ENCODE measurements around the gene RARB.

Gene RARB

DNA sequence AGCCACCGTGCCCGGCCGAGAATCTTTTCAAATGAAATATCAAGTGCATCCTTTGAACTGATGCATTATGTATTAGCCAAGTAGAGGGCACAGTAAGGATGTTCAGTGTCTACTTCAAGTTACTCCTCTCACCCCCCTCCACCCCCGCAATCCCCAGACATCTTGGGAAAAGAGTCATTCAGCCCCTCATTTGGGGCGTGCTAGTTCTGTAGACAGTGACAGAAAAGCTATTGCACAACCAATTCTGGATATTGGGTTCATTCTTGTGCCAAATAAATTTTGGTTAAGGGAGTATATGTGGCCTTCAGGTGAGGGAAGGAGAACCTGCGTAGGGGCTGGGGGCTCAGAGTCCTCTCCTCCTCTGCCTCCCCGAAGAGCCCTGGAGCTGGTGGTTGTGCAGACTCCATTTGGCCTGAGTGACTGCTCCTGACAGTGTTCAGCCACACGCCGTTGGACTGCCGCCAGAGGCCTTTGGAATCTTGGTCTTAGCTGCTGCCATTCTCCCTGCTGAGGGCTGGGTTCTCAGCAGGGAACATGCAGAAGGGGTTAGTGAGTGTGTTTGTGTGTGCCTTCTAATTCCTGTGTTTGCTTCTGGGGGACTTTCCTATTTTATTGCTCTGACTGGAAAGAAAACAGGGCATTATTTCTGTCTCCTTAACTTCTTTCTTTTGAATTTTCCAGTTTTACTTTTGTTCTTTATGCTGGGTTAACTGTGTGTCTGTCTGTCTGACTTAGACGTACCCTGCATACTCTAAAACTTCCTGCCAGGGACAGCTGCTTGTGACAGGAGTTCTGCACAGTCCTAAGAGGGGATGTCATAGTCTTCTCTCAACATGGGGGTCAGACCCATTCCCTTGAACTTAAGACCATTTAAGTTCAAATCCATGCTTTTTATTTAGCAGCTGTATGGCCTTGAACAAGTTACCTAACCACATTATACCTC lies 21.0 kb downstream of the RARB start:
- no peak for DNase-seq

DNA sequence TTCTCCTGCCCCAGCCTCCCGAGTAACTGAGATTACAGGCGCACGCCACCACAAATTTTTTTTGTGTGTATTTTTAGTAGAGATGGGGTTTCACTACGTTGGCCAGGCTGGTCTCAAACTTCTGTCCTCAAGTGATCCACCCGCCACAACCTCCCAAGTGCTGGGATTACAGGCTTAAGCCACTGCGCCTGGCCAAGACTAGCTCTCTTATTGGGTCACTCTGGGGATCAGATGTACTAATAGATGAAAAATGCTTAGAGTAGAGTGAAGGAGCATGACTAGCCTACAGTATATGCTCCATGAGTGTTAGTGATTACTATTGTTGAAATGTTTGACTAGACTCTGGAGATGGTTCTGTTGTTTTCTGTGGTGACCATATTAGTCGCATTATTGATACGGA lies 21.8 kb downstream of the RARB start:
- DNase-seq: no peak

DNA sequence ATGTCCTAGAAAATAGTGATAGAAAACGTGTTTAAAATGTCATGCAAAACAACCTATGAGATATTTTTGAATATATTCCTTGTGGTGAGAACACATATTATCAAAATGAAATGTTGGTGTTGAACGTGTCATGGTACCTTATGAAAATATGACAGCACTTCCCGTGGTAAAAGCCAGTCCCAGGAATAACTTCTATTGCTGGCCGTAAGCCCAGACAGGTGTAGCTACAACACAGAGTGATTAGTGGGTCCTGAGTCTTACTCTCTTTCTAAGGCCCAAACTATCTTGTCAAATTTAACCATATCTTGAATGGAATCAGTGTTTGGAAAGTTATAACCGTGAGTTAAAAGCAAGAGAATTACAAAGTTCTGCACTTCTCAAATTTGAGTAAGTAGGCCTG lies 24.1 kb downstream of the RARB start:
- DNase-seq: no peak

DNA sequence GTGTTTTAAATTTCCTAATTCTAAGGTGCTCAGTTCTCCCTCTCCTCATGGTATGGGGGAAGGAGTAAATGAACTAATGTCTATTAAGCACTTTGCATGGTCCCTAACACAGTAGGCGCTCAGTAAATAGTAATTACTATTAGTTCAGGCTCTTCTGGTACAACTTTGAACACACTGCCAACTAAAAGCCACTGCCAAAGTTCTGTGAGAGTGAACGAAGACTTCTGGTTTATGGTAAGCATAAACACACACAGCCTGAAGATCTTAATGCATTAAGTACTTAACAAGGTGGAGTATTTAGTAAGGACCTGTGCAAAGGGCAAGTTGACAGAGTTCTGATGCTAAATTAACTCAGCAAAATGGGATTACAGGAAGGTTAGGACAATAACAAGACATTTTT lies 24.7 kb downstream of the RARB start:
- DNase-seq: no peak

DNA sequence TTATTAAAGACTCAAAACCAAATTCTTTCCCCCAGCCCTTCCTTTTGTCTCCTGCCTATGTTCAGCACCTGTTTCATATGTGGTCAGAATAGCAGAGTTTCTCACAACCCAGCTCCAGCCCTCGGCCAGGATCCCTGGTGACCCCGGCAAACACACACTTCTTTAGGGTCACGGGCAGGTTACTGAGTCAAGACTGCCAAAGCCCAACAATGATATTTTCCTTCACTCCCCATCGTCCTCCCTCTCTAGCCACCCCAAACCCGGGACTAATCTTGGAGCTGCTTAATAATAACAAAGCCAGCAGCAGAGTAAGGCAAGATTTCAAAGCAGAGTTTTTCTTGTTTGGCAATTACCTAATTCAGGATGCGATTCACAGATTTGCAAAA lies 25.5 kb downstream of the RARB start:
- no peak for DNase-seq

DNA sequence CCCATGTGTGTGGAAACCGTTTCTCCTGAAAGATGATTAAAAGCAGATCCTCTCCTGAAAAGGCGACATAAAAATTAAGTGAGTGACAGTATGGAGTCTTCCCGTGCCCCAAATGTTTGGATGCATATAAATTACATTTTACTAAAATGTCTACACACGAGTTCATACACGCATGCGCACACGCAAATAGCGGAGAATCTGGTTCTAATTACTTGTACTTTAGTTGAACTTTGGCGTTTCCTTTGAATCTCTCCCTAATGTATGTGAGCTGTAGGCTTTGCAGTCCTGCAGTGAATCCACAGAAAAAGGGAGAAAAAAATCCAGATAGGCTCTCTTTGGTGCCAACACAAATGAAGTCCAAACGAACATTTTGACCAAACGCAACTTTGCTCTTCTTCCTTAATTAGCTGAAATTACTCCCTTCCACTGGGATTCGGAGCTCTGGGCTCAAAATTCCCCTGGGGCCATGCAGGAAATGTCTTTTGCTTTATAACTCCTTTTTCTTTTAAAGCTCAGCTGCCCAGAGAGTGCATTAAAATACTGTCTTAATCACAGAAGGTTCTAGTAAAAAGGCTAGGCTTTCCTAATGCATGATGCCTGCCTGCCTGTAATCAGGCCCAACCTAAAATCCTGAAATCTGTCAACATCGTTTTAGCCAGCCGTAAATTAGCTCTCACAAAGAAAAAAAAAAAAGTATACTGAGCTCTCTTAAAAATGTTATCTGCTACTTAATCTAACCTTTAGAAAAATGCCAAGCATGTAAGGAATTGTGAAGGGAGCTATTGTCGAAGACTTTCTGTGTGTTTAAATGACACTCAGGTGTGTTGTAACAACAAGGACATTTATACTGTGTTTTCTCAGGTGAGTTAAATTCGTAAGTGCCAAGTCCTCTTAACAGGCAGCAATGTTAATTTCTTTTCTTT lies 26.2 kb downstream of the RARB start:
- no peak for DNase-seq

DNA sequence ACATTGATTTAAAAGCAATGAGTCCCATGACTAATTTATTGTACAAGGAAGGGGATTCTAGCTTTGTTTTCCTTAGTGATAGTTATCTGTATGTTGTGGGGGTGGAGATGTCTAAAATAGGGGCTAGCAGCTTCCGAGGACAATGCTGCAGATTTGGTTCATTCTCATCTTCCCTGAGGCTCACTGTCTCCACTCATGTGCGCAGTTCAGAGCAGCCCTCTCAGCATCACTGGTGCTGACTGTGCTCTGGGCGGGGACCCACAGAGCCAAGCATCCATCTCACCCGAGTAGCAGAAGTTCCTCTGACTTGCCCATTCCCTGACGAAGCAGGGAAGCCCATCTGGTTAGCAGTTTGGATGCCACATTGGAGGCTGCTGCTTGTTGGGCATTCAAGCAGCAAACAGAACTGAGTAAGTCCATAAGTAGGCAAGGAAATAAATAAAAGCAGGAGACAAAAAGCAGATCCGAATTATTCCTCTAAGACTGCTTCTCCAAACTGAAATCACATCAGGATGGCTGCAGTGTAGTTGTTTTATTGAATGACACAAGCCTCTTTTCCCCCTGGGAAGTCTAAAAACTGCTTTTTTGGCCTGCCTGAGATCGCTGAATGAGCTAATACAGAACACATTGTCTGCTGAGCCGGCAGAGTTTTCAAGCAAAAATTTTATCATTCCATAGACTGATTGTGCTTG lies 27.5 kb downstream of the RARB start:
- DNase-seq: no peak

DNA sequence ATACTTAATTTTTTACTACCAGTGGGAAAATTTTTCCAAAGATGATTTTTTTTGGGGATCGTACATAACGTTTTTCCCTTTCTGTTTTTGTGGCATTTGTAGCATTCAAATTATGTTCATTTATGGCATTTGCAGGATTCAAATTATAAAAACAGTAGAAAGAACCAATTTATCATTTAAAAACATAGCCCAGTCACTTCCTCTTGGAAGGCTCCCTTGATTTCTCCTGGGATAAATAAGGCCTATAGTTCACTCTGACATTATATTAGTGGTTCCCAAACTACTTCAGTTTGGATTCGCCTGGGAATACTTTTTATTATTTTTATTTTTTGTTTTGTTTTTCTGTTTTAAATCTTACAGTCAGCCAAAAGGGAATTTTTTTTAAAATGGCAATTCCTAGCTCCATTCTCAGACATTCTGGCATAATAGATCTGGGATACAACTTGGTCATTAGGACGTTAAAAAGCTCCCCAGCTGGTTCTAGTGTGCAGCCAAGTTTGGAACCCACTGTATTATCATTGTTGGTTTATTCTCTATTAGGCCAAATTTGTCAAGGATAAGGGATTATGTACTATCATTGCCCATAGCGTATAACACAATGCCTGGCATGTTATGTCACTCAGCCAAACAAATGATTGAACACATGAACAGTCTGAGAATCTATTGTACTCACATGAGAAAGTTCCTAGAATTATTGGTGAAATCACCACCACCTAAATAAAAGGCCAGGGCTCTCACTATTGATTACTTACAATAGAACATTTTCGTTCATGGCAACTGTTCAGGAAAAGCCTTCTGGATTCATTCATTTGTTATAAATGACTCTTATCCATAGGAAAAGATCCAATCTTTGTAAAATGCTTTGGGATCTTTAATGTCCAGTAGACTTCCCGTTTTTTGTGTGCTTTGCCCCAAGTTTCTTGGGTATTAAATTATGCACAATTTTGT lies 28.9 kb downstream of the RARB start:
- DNase-seq: no peak

DNA sequence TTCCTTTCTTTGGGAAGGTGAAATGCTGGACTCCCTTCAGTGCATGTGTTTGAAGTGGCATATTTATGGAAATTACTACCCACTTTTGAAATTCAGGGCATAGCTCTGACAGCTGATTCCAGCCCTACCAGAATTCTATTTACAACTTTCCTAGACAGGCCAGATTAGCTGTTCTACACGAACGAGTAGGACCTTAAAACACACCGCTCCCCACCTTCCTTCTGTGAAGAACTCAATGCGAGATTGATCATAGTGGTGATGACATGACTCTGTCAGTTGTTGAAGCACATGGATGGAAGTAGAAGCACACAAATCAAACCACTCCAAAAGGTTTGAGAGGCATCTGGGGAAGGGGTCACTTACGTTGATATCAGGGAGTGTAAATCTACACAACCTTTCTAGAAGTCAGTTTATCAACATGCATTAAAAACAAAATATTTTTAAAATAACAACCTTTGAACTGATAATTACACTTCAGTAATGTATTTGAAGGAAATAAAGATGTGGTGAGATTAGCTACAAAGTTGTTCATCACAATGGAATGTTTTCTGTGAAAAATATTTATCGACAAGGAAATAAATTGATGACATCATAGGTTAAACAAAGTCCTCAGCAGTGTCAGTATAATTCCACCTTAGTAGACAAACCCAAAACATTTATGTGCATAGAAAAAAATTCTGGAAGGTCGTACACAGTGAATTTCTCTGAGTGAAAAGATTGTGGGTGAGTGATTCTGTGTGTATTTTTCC lies 29.8 kb downstream of the RARB start:
- DNase-seq: no peak

DNA sequence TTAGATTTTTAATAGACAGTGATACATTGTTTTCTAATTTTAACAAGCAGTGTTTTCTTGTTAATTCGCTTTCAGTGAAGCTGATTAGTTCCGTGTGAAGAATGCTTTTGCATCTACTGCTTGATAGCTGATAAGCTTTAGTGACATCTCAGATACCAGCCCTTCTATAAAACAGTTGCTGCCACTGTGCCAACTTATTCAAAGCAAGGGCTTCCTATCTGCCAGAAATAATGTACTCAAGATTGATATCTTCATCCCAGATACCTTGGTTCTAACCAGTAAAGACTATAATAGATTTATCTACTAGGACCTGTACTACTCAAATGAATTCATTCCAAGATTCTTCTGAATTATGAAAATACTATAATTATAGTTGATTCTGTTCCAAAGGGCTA lies 30.4 kb downstream of the RARB start:
- DNase-seq: no peak

DNA sequence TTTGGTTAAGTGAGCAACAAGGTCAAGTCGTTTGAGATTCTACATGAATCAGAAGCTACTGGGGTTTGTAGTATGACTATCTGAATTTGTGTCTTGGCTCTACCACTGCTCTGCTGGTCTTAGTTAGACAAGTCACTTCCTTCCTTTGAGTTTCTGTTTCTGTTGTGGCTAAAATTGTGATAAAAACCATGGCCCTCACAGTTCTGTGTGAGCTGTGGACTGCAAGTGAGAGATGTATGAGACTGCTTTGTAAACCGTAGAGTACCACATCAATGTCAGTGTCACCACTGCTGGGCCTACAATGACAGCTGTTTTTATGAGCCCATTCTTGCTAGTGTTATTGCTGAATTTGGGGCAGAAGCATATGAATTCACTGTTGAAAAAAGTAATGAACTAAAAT lies 32.7 kb downstream of the RARB start:
- no peak for DNase-seq

DNA sequence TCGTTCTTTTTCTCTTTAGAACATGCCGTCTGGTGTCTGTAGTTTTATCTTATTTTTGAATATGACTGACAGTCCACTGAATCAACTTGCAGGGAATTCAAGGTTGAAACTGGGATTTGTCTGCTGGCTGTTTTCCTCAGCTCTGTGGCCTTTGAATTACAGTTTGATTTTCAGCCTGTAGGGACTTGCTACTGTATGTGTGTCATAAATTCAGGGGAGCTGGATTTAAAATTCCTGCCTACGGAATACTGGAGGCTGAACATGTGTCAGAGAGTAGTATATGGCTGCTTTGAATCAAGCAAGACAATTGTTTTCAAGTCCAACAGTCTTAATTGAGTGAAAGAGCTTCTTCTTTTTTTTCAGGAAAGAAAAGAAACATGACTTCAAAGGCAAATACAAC lies 33.9 kb downstream of the RARB start:
- DNase-seq: no peak

DNA sequence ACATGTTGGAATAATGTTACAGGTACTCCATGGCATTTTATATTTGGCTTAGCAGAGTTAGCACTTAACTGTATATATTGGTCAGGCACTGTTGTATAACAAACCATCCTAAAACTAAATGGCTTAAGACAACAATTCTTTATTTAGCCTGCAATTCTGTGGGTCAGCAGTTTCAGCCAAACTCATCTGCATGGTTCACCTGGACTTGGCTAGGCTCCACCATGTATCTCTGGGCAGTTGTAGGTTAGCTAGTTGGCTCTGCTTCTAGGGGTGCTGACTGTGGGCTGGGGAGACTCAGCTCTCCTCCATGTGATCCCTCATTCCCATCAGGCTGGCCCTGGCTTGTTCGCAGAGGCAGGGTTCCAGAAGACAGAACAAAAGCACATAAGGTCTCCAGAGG lies 34.4 kb downstream of the RARB start:
- no peak for DNase-seq

DNA sequence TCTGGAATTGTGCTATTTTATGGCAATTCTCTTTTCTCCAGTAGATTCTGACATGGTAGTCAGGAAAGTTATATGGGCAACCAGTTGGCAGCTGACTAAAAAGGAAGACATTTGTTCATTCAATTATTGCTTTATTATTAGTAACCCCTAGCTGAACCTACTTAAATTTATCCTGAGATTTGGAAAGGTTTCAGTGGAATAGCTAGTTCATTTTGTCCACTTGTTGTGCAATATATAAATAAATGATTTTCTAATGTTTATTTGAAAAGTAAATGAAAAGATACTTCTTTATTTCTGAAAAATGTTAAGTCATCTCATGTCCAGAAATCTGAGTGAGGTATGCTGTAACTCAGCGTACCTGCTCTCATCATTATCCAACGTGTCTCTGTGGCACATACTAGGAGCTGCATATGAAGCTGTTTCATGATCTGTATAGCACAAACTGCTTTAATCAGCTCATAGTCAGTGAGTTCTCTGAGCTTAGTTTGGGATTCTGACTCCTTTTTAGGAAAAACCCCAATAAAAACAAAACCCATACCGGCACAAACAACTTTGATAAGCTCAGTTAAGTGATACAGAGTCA lies 35.9 kb downstream of the RARB start:
- no peak for DNase-seq

DNA sequence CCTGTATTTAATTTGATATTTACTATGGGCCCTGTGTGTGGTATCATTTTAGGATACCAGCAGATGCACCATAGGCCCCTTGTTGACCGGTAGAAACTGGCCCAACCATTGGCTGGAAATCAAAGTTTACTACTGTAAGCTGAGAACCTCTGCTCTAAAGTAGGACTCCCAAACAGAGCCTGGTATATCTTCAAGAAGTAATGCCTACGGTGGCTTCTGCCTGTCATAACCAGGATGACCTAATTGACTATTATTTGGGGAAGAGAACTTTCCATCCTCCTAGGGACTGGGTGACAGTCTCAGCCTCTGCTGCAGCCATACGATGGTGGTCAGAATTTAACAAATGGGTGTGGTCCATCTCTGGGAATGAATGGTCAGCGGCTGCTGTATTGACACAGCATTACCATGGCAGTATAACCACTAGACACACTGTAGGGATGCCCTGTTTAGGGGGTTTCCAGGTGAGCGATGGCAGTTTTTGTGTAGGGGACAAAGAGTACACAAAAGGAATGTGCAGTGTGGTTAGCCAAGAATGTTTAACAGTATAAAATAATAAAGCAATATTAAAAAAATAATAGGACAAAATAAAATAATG lies 37.3 kb downstream of the RARB start:
- no peak for DNase-seq

DNA sequence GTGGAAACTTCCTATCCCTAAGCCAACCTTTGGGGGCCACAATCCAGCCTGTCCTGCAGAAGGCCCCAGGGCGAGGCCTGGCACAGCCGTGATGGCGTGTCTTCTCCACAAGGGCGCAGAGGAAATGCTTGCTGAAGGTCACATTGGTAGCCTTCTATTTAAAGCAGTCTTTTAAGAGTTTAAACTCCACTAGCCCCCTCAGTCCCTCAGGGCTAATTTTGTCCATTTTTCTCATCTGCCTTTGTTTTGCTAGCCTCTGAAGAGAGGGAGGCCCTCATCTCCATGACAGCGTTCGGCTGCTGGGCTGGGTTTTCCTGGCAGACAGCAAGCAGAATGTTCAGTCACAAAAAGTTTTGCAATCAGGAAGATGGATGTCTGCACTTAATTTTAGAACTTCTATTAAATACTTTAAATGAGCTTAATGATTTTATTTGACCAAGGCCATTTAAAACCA lies 40.8 kb downstream of the RARB start:
- DNase-seq: no peak

DNA sequence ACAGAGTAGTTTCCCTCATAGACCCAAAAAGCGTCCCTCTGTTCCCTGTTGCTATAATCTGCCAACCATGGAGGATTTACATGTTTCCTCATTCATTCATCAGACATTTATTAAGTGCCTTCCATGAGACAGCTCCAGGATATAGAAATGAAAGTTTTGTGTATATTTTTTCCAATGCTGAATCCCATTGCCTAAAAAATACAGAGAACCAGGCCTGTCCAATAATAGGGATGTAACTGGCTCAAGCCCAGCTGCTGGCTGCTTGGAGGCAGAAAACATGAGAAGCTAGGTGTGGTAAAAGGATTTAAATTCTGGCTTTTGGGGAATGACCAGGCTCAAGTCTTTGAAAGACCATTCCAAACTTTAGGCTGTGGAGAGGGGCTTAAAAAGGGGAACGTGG lies 41.5 kb downstream of the RARB start:
- DNase-seq: no peak

DNA sequence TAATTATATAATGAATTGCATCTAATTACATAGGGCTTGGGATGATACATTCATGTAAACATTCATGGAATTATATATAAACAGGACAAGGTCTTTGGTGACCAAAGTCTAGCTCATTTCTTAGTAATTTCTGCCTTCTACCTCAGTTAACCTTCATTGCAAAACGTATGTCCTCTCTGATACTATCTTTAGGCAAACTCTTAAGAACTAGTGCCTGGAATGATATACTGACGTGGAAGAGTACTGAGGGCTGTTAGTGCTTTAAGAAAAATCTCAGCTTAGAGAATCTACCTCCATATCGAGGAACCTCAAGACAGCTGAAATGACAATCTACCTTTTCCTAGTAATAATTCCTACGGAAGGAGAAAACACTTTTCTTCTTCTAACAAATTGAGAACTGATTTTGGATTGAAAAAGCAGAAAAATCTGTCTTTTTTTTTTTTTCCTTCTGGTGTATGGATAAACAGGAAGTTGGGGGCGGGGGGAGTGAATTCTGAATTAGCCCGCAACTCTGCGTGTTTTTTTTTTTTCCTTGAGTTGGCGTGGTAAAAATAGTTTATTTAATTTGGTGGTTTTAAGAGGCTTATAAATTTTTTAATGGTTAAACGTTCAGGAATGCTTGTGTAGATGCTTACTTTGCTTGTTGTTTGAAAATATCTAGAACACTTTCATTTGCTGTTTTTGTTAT lies 43.2 kb downstream of the RARB start:
- DNase-seq: no peak

DNA sequence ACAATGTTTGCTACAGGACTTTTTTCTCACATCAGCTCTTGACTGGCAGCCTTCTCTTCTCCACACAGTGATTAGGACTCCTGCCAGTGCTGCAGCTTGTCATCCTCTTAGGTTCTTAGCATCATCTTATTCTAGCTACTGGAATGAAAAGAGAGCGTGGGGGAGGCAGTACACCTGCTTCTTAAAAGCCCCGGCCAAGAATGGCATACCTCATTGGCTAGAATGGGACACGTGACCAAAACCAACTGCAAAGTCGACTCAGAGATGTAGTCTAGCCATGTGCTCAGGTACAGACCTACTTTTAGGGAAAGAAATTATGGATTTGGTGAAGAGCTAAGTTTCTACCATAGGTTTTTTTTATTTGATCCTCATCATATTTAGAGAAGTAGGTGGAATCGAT lies 44.1 kb downstream of the RARB start:
- DNase-seq: no peak

DNA sequence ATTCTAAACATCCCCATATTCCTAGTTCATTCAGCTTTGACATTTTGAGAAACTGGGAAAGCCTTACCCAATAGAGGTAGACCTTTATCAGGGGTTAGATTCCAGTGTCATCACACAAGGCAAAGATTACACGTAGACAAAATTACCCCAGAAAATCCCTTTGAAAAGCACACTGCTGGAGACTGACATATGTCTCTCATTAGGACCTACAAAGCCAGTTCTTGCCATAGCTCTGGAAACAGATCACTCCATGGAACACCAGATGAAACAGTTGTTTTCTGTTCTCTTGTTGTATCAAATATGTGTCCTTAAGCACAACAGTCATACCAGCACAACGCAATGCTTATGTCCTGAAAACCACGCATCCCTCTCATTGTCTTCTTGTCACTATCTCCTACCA lies 44.7 kb downstream of the RARB start:
- no peak for DNase-seq
